GM19324 (cell line): ENCODE data around the gene CXCR3.

Experiments used
- ATAC-seq: cut with Tn5 transposase; IDR thresholded peaks from one replicate; pipeline ENCODE4 v1.9.1; 2021; ENCODE audit warnings: mild to moderate bottlenecking, moderate library complexity; ENCODE audit not compliant: unreplicated experiment, low FRiP score

Gene CXCR3

GRCh38 chrX:71637848-71638247 is 19.5 kb upstream of the CXCR3 start:
- ATAC-seq = no peak

GRCh38 chrX:71637253-71637618 is 18.9 kb upstream of the CXCR3 start:
- ATAC-seq = no peak

- peak; percentile 40 for ATAC-seq
These were observed 18.3 kb upstream of the CXCR3 start for GRCh38 chrX:71636438-71637252.

- ATAC-seq = no peak
These were observed 16.1 kb upstream of the CXCR3 start for GRCh38 chrX:71634366-71634765.

GRCh38 chrX:71632923-71633657 is 14.8 kb upstream of the CXCR3 start:
- no peak for ATAC-seq

- ATAC-seq = no peak
These were observed 11.2 kb upstream of the CXCR3 start for GRCh38 chrX:71629467-71629866.

DNA sequence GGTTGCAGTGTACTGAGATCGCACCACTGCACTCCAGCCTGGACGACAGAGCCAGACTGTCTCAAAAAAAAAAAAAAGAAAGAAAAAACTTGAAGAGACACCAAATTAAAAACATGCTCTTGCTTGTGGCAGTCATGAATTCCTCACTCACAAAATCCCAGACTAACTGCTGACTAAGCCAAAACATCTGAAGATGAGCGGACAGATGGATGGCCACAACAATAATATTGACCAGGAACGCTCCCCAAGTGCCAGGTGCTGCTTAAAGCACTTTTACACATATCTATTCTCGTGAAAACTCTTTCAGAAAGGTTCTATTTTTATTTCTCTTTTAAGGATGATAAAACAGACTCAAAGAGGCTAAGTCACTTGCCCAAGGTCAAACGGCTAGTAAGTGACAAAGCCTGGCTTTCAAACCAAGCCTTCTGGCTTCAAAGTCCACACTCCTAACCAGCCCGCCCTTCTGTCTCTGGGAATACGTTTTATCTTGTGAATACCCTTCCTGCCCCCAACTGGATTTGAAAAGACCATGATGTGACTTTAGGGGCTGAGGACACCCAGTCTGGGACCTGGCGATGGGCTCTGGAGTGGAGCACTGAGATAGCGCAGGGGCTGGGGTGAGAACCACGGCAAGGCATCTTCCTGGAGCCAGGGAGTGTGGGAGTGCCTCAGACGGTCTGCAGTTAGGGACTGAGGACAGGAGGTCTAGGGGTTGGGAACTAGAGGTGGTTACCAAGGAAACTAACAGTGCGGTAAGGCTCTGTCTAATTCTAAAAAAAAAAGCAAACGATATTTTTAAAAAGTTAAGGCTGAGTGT is 9.5 kb upstream of the CXCR3 start:
- no peak for ATAC-seq

GRCh38 chrX:71626576-71626975 is 8.3 kb upstream of the CXCR3 start:
- ATAC-seq = no peak

GRCh38 chrX:71625471-71625870 is 7.2 kb upstream of the CXCR3 start:
- ATAC-seq = no peak

GRCh38 chrX:71623714-71624113 is 5.4 kb upstream of the CXCR3 start:
- ATAC-seq = no peak

GRCh38 chrX:71622576-71623450 is 4.5 kb upstream of the CXCR3 start:
- ATAC-seq = peak; percentile 64

- ATAC-seq = no peak
These were observed 3.8 kb upstream of the CXCR3 start for GRCh38 chrX:71622032-71622575.

DNA sequence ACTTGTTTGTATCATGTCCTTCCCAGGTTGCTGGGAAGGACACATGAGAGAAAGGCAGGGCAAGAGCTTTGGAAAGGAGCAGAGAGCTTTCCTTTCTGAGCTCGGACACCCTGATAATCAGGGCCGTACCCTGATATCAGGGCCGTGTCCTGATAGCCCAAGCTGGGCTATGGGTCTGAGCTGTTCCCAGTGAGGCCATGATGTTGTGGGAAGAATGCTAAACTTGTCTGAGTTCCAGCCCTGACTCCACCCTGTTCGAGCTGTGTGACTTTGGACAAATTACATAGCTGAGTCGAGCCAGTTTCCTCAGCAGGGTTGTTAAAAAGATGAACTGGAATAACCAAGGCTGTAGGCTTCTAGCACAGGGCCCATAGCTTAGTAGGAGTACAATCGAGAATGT is 3.3 kb upstream of the CXCR3 start:
- no peak for ATAC-seq

GRCh38 chrX:71619986-71620385 is 1.7 kb upstream of the CXCR3 start:
- ATAC-seq = no peak

DNA sequence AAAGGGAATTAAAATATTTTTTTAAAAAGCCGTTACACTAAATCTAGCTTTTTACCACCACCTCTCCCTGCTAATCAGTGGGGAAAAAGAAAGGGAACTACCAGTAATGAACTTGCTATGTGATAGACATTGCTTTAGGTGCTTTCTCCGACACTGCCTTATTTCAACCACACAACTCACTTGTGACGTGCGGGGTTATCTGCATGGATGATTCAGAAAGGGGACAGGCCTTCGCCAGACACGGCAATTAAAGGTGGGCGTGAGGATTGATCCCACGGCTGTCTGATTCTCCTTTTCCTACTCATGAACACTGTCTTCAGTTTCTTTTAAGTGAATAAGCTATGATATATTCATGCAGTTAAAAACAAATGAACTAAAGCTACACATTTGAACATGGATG is 882 bp upstream of the CXCR3 start:
- ATAC-seq = no peak

GRCh38 chrX:71618787-71619186 is 476 bp upstream of the CXCR3 start:
- no peak for ATAC-seq

DNA sequence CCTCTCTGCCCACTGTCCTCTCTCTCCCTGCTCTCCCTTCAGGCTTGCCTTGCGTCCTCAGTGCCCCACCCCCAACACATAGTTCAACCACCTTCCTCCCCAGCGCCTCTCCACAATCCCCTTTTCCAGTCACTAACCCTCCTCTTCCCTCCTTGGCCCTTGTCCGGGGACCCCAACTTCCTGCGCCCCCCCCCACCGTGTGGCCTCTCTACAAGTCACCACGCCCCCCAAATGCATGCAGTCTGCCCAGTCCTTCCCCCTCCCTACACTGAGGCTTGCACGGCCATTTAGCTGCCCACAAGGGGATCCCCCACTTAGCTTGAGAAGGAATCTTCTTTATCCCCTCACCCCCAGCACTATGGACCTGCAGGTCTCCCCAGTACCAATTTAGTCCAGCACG is 569 bp downstream of the CXCR3 start:
- ATAC-seq = no peak

GRCh38 chrX:71616672-71617529 is 1.4 kb downstream of the CXCR3 start:
- no peak for ATAC-seq

- ATAC-seq = no peak
These were observed 2.4 kb downstream of the CXCR3 start for GRCh38 chrX:71615954-71616353.
